BE2C (cell line): ENCODE results near the gene AOC3.
"Not testable (repeated sequence)": the region's sequence is repeated elsewhere in the genome, so short reads cannot be mapped to it uniquely, and the experiment has no call there.

Experiments used
- DNase-seq: peaks from one replicate; pipeline ENCODE4 v3.0.0-alpha.2; 2020
- H3K27me3 ChIP-seq: fragments of 250-450 bp; sonication (Bioruptor Pico); 2 replicates; pipeline ENCODE4 v1.5.1; 2020; ENCODE audit warnings: mild to moderate bottlenecking
- H3K36me3 ChIP-seq: fragments of 250-450 bp; sonication (Bioruptor Pico); 2 replicates; pipeline ENCODE4 v1.5.1; 2020; ENCODE audit warnings: mild to moderate bottlenecking
- H3K4me1 ChIP-seq: fragments of 250-450 bp; sonication (Bioruptor Pico); 2 replicates; pipeline ENCODE4 v1.5.1; 2020
- H3K4me3 ChIP-seq: 2 replicates; pipeline ENCODE4 v1.5.1; 2011; ENCODE audit warnings: low read depth, low read length
- H3K9me3 ChIP-seq: fragments of 250-450 bp; sonication (Bioruptor Pico); 2 replicates; pipeline ENCODE4 v1.5.1; 2020
- TF ChIP-seq, protein P1 (sequence below): IDR thresholded peaks from 2 replicates; pipeline ENCODE4 v1.5.1; 2012; ENCODE audit warnings: mild to moderate bottlenecking, low read depth, low read length

The AOC3 gene

DNA sequence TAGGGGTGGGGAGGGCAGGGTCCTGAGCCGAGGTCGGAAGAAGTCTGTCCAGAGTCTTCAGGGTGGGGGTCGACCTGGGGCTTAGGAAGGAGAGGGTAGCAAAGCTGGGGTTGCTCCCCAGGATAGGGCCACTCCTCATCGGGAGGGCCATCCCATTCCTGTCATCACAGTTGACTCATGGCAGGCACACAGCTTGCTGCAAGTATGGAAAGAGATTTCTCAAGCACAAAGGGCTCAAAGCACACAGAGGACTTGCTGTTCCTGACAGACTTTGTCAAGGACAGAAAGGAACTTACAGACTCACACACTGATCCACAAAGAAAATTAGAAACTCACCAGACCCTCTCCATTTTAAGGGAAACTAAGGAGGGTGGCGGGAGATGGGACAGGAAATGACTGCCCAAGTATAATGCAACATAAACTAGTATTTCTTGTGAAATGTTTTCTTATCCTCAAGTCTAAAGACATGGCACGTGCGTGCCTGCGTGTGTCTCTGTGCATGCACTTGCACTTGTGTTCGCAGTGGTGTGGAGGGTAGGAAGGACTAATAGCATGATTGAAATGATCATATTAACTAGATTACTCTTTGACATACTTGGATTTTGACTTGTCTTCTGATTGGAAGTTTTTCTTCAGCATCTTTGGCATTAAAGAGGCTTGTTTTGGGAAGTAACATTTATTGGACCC lies 4.3 kb upstream of the AOC3 start:
- Histone ChIP-seq H3K27me3 (no peaks in the 10 kb centered on the region), H3K9me3 (no peaks in the 10 kb centered on the region), H3K36me3 (peaks cover 22% of the 10 kb centered on the region), H3K4me3 (no peak overlapping the region), H3K4me1 (no peaks in the 10 kb centered on the region)
- no peak for DNase-seq
- TF ChIP-seq, protein P1, sequence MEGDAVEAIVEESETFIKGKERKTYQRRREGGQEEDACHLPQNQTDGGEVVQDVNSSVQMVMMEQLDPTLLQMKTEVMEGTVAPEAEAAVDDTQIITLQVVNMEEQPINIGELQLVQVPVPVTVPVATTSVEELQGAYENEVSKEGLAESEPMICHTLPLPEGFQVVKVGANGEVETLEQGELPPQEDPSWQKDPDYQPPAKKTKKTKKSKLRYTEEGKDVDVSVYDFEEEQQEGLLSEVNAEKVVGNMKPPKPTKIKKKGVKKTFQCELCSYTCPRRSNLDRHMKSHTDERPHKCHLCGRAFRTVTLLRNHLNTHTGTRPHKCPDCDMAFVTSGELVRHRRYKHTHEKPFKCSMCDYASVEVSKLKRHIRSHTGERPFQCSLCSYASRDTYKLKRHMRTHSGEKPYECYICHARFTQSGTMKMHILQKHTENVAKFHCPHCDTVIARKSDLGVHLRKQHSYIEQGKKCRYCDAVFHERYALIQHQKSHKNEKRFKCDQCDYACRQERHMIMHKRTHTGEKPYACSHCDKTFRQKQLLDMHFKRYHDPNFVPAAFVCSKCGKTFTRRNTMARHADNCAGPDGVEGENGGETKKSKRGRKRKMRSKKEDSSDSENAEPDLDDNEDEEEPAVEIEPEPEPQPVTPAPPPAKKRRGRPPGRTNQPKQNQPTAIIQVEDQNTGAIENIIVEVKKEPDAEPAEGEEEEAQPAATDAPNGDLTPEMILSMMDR = no peak

DNA sequence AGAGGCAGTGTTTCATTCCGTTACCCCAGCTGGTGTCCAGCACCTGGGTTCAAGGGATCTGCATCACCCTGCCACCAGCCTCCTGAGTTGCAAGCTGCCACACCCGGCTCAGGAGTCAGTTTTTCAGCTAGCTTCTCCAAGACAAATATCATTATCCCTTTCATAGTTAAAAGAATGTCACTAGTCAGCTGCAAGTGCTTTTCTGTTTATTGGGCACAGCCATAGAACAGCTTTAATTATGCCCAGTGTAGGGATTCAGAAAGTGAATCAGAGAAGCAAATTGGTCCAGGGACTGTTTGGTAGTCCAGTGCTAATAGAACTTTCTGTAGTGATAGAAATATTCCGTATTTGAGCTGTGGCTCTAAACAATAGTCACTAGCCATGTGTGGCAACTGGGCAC lies 2.9 kb upstream of the AOC3 start:
- Histone ChIP-seq H3K9me3 (no peaks in the 10 kb centered on the region), H3K4me1 (no peaks in the 10 kb centered on the region), H3K4me3 (no peak overlapping the region), H3K27me3 (no peaks in the 10 kb centered on the region), H3K36me3 (peaks cover 18% of the 10 kb centered on the region)
- no peak for DNase-seq
- TF ChIP-seq, protein P1 = no peak

DNA sequence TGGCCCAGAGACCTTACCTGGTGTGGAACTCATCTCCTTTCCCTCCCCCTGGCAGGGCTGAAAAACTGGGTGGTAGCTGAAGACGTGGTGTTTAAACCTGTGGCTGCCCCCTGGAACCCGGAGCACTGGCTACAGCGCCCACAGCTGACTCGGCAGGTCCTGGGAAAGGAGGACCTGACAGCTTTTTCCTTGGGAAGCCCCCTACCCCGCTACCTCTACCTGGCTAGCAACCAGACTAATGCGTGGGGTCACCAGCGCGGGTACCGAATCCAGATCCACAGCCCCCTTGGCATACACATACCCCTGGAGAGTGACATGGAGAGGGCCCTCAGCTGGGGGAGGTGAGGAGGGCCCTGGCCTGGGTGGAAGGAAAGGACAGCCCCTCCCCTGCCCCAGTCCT lies 2.0 kb upstream of the AOC3 start:
- TF ChIP-seq, protein P1 = no peak
- no peak for DNase-seq
- Histone ChIP-seq H3K27me3 (no peaks in the 10 kb centered on the region), H3K9me3 (no peaks in the 10 kb centered on the region), H3K4me1 (no peaks in the 10 kb centered on the region), H3K36me3 (peaks cover 12% of the 10 kb centered on the region), H3K4me3 (no peak overlapping the region)

DNA sequence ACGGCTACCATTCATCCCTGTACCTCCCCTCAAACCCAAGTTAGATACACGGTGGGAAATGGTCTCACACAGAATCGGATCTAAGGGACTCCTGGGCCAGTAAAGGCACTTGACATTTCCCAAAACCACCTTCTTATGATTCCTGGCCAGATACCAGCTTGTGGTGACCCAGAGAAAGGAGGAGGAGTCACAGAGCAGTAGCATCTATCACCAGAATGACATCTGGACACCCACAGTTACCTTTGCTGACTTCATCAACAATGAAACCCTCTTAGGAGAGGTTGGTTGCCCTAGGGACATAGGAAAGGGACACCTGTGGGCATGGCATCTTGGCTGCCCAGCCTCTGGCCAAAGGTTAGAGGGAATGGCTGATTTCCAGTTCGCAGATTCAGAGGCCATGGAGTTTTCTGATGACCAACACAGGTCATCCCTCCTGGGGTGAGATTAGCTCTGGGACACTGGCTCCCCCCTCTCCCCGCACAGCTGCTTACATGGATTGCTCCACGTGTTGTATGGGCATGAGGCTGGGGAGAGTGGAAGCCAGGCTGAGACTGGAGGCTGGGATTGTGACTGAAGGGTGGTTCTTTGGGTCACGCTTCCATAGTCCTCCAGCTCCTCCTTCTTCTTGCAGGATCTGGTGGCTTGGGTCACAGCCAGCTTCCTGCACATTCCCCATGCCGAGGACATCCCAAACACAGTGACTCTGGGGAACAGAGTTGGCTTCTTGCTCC lies 1.4 kb upstream of the AOC3 start:
- TF ChIP-seq, protein P1 = no peak
- Histone ChIP-seq H3K27me3 (no peaks in the 10 kb centered on the region), H3K4me1 (no peaks in the 10 kb centered on the region), H3K4me3 (no peak overlapping the region), H3K36me3 (peaks cover 7% of the 10 kb centered on the region), H3K9me3 (no peaks in the 10 kb centered on the region)
- DNase-seq = no peak

DNA sequence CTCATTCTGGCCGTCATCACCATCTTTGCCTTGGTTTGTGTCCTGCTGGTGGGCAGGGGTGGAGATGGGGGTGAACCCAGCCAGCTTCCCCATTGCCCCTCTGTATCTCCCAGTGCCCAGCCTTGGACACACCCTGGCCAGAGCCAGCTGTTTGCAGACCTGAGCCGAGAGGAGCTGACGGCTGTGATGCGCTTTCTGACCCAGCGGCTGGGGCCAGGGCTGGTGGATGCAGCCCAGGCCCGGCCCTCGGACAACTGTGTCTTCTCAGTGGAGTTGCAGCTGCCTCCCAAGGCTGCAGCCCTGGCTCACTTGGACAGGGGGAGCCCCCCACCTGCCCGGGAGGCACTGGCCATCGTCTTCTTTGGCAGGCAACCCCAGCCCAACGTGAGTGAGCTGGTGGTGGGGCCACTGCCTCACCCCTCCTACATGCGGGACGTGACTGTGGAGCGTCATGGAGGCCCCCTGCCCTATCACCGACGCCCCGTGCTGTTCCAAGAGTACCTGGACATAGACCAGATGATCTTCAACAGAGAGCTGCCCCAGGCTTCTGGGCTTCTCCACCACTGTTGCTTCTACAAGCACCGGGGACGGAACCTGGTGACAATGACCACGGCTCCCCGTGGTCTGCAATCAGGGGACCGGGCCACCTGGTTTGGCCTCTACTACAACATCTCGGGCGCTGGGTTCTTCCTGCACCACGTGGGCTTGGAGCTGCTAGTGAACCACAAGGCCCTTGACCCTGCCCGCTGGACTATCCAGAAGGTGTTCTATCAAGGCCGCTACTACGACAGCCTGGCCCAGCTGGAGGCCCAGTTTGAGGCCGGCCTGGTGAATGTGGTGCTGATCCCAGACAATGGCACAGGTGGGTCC lies 607 bp downstream of the AOC3 start:
- not testable (repeated sequence) for H3K36me3 ChIP-seq, DNase-seq, H3K27me3 ChIP-seq, H3K9me3 ChIP-seq, H3K4me3 ChIP-seq, H3K4me1 ChIP-seq

DNA sequence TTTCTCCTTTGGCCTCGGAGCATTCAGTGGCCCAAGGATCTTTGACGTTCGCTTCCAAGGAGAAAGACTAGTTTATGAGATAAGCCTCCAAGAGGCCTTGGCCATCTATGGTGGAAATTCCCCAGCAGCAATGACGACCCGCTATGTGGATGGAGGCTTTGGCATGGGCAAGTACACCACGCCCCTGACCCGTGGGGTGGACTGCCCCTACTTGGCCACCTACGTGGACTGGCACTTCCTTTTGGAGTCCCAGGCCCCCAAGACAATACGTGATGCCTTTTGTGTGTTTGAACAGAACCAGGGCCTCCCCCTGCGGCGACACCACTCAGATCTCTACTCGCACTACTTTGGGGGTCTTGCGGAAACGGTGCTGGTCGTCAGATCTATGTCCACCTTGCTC lies 1.4 kb downstream of the AOC3 start:
- H3K4me1 ChIP-seq = no peaks in the 10 kb centered on the region

More for the DNA sequence above, 1.4 kb downstream of the AOC3 start:
- TF ChIP-seq, protein P1 = no peak
- Histone ChIP-seq H3K9me3 (no peaks in the 10 kb centered on the region), H3K4me3 (no peak overlapping the region), H3K36me3 (no peaks in the 10 kb centered on the region), H3K27me3 (no peaks in the 10 kb centered on the region)
- no peak for DNase-seq
